H9 (cell line): ENCODE results near the gene ANK3. TPM values are rescaled to one million over a fixed set of nuclear protein-coding genes. Genes with fewer than 3 reads are reported as not detected.

Experiments used
- DNase-seq: peaks from one replicate; pipeline ENCODE4 v3.0.0-alpha.2; 2017
- H2AFZ ChIP-seq: one replicate; pipeline ENCODE4 v1.6.1; 2013; ENCODE audit warnings: mild to moderate bottlenecking, low read length, control low read depth, moderate library complexity
- H2AK5ac ChIP-seq: 2 replicates; pipeline ENCODE4 v1.6.1; 2013; ENCODE audit warnings: low read length, control low read depth, mixed read lengths; ENCODE audit not compliant: insufficient read length
- H2BK120ac ChIP-seq: one replicate; pipeline ENCODE4 v1.6.1; 2013; ENCODE audit warnings: low read depth, mild to moderate bottlenecking, low read length, control low read depth, inconsistent platforms; ENCODE audit not compliant: poor library complexity, severe bottlenecking
- H2BK12ac ChIP-seq: 2 replicates; pipeline ENCODE4 v1.6.1; 2013; ENCODE audit warnings: low read length, control low read depth, mixed read lengths, low read depth; ENCODE audit not compliant: insufficient read length
- H2BK15ac ChIP-seq: 2 replicates; pipeline ENCODE4 v1.6.1; 2013; ENCODE audit warnings: low read depth, low read length, control low read depth
- H2BK20ac ChIP-seq: one replicate; pipeline ENCODE4 v1.6.1; 2013; ENCODE audit warnings: low read depth, mild to moderate bottlenecking, low read length, control low read depth, inconsistent platforms; ENCODE audit not compliant: poor library complexity, severe bottlenecking
- H2BK5ac ChIP-seq: 2 replicates; pipeline ENCODE4 v1.6.1; 2013; ENCODE audit warnings: low read length, control low read depth, mixed read lengths; ENCODE audit not compliant: insufficient read length
- H3K14ac ChIP-seq: 2 replicates; pipeline ENCODE4 v1.6.1; 2013; ENCODE audit warnings: low read length, control low read depth; ENCODE audit not compliant: insufficient read depth
- H3K18ac ChIP-seq: 2 replicates; pipeline ENCODE4 v1.6.1; 2013; ENCODE audit warnings: low read depth, mild to moderate bottlenecking, mixed read lengths, low read length, control low read depth; ENCODE audit not compliant: insufficient read length
- H3K23ac ChIP-seq: 2 replicates; pipeline ENCODE4 v1.6.1; 2013; ENCODE audit warnings: low read length, control low read depth, mixed read lengths, low read depth; ENCODE audit not compliant: insufficient read length
- H3K23me2 ChIP-seq: 2 replicates; pipeline ENCODE4 v1.6.1; 2013; ENCODE audit warnings: low read depth, mild to moderate bottlenecking, mixed read lengths, low read length, control low read depth; ENCODE audit not compliant: insufficient read length, poor library complexity, severe bottlenecking
- H3K27ac ChIP-seq: 2 replicates; pipeline ENCODE4 v1.5.1; 2013; ENCODE audit warnings: low read length, control low read depth, mixed read lengths, low read depth; ENCODE audit not compliant: insufficient read length
- H3K27me3 ChIP-seq: 2 replicates; pipeline ENCODE4 v1.6.1; 2013; ENCODE audit warnings: low read length, control low read depth, inconsistent platforms; ENCODE audit not compliant: insufficient read depth
- H3K4ac ChIP-seq: 2 replicates; pipeline ENCODE4 v1.6.1; 2013; ENCODE audit warnings: low read depth, mild to moderate bottlenecking, control low read depth, inconsistent platforms, low read length, moderate library complexity
- H3K4me1 ChIP-seq: 2 replicates; pipeline ENCODE4 v1.6.1; 2013; ENCODE audit warnings: low read length, control low read depth, inconsistent platforms; ENCODE audit not compliant: insufficient read depth
- H3K4me2 ChIP-seq: 2 replicates; pipeline ENCODE4 v1.6.1; 2013; ENCODE audit warnings: low read length, control low read depth, mixed read lengths; ENCODE audit not compliant: insufficient read length, insufficient read depth
- H3K56ac ChIP-seq: 2 replicates; pipeline ENCODE4 v1.6.1; 2013; ENCODE audit warnings: low read depth, mild to moderate bottlenecking, mixed read lengths, low read length, control low read depth; ENCODE audit not compliant: insufficient read length
- H3K79me1 ChIP-seq: 2 replicates; pipeline ENCODE4 v1.6.1; 2013; ENCODE audit warnings: low read depth, mild to moderate bottlenecking, moderate library complexity, low read length, control low read depth, inconsistent platforms; ENCODE audit not compliant: insufficient read depth, poor library complexity, severe bottlenecking
- H3K79me2 ChIP-seq: 2 replicates; pipeline ENCODE4 v1.6.1; 2013; ENCODE audit warnings: low read length, control low read depth, inconsistent platforms; ENCODE audit not compliant: insufficient read depth
- H3K9ac ChIP-seq: 2 replicates; pipeline ENCODE4 v1.6.1; 2013; ENCODE audit warnings: low read length, control low read depth, mixed read lengths; ENCODE audit not compliant: insufficient read length; ENCODE audit errors: extremely low read depth
- H3K9me3 ChIP-seq: one replicate; pipeline ENCODE4 v1.6.1; 2013; ENCODE audit warnings: low read depth, low read length, inconsistent platforms; ENCODE audit not compliant: control insufficient read depth
- H3T11ph ChIP-seq: one replicate; pipeline ENCODE4 v1.6.1; 2013; ENCODE audit warnings: mild to moderate bottlenecking, low read length, control low read depth, inconsistent platforms
- H4K20me1 ChIP-seq: one replicate; pipeline ENCODE4 v1.6.1; 2013; ENCODE audit not compliant: control insufficient read depth, insufficient read length, insufficient read depth
- H4K5ac ChIP-seq: 2 replicates; pipeline ENCODE4 v1.6.1; 2013; ENCODE audit warnings: low read depth, mild to moderate bottlenecking, mixed read lengths, low read length, control low read depth; ENCODE audit not compliant: insufficient read length
- H4K8ac ChIP-seq: replicated peaks from 2 replicates; pipeline ENCODE4 v1.6.1; 2013; ENCODE audit warnings: low read length, control low read depth, mixed read lengths, low read depth; ENCODE audit not compliant: insufficient read length
- H4K91ac ChIP-seq: 2 replicates; pipeline ENCODE4 v1.6.1; 2013; ENCODE audit warnings: low read depth, mild to moderate bottlenecking, moderate library complexity, mixed read lengths, low read length, control low read depth; ENCODE audit not compliant: insufficient read length
- H3K27ac Mint-ChIP-seq, 3 experiments: 2 replicates in 2 of 3; 3 replicates in 1 of 3; pipeline ENCODE4 v1.8.0; 2020 to 2021; ENCODE audit warnings: mixed read lengths in 3 of 3, mild to moderate bottlenecking in 1 of 3, moderate library complexity in 1 of 3
- H3K27me3 Mint-ChIP-seq: 2 replicates; pipeline ENCODE4 v1.8.0; 2021; ENCODE audit warnings: low read depth, mild to moderate bottlenecking, moderate library complexity, mixed read lengths
- H3K36me3 Mint-ChIP-seq, 3 experiments: 2 replicates in 2 of 3; 3 replicates in 1 of 3; pipeline ENCODE4 v1.8.0; 2020 to 2021; ENCODE audit warnings: low read depth in 3 of 3, mixed read lengths in 3 of 3; ENCODE audit not compliant: insufficient read depth in 1 of 3
- H3K4me1 Mint-ChIP-seq, 2 experiments: 2 replicates each; pipeline ENCODE4 v1.8.0; 2020; ENCODE audit warnings: mixed read lengths in 2 of 2
- H3K4me3 Mint-ChIP-seq, 2 experiments: 2 replicates in 1 of 2; 3 replicates in 1 of 2; pipeline ENCODE4 v1.8.0; 2020 to 2021; ENCODE audit warnings: mild to moderate bottlenecking in 2 of 2, mixed read lengths in 2 of 2, moderate library complexity in 1 of 2
- H3K9me3 Mint-ChIP-seq, 2 experiments: 2 replicates in 1 of 2; 3 replicates in 1 of 2; pipeline ENCODE4 v1.8.0; 2020; ENCODE audit warnings: mild to moderate bottlenecking in 2 of 2, mixed read lengths in 2 of 2, moderate library complexity in 1 of 2
- CTCF ChIP-seq: fragments of 200-600 bp; sonication (generic); conservative IDR thresholded peaks from 3 replicates; pipeline ENCODE4 v1.8.0; 2021; ENCODE audit warnings: antibody characterized with exemption, mild to moderate bottlenecking
- WGBS: extraction: QIAGEN DNeasy Blood & Tissue Kit; methylation state at CpG from one replicate; pipeline ENCODE4 v1.1.7; 2013; ENCODE audit warnings: missing lambda C conversion rate, low lambda C conversion rate, mixed read lengths; ENCODE audit not compliant: insufficient read length; ENCODE audit errors: extremely low coverage; 5-methylcytosine and 5-hydroxymethylcytosine counted together
- total RNA-seq: library from RNA; stranded (reverse); gene quantifications from 2 replicates; pipeline ENCODE4 v1.2.1, GENCODE V29; 2021

The ANK3 gene
- total RNA-seq, 1 experiment from 2014 or later = 59.6 TPM

GRCh38 chr10:60207894-60208293 lies 181.8 kb downstream of the ANK3 start:
- Mint-ChIP-seq H3K4me1 (peaks cover 23 to 25% of the 10 kb centered on the region in 2 experiments), H3K9me3 (no peaks in the 10 kb centered on the region), H3K36me3 (no peaks in the 10 kb centered on the region; a peak in 1 of 7 replicates), H3K27ac (no peak overlapping the region), H3K27me3 (no peaks in the 10 kb centered on the region), H3K4me3 (no peak overlapping the region)
- Histone ChIP-seq H3T11ph (no peak overlapping the region), H2AK5ac (no peak overlapping the region), H3K18ac (no peak overlapping the region), H3K79me1 (no peaks in the 10 kb centered on the region), H2BK5ac (no peak overlapping the region), H4K91ac (no peak overlapping the region), H3K4me1 (peaks cover 2% of the 10 kb centered on the region; the same call in 1 of the 2 replicates), H3K14ac (no peak overlapping the region), H3K27ac (no peak overlapping the region), H2BK15ac (no peak overlapping the region), H3K9ac (no peak overlapping the region), H3K79me2 (no peaks in the 10 kb centered on the region), H4K5ac (no peak overlapping the region), H2BK12ac (no peak overlapping the region), H3K56ac (no peak overlapping the region), H4K20me1 (no peaks in the 10 kb centered on the region), H3K4ac (no peak overlapping the region), H2AFZ (no peak overlapping the region), H2BK120ac (no peak overlapping the region), H2BK20ac (no peak overlapping the region), H3K9me3 (no peaks in the 10 kb centered on the region), H3K23me2 (no peaks in the 10 kb centered on the region), H3K27me3 (no peaks in the 10 kb centered on the region), H3K4me2 (no peak overlapping the region), H3K23ac (no peak overlapping the region), H4K8ac (no peak overlapping the region)
- DNase-seq = no peak
- no peak for TF ChIP-seq CTCF
- no CpG with 5 or more reads among the region's 5 CpGs for WGBS
